Measurements from ENCODE around the gene MPIG6B.

MPIG6B gene

DNA sequence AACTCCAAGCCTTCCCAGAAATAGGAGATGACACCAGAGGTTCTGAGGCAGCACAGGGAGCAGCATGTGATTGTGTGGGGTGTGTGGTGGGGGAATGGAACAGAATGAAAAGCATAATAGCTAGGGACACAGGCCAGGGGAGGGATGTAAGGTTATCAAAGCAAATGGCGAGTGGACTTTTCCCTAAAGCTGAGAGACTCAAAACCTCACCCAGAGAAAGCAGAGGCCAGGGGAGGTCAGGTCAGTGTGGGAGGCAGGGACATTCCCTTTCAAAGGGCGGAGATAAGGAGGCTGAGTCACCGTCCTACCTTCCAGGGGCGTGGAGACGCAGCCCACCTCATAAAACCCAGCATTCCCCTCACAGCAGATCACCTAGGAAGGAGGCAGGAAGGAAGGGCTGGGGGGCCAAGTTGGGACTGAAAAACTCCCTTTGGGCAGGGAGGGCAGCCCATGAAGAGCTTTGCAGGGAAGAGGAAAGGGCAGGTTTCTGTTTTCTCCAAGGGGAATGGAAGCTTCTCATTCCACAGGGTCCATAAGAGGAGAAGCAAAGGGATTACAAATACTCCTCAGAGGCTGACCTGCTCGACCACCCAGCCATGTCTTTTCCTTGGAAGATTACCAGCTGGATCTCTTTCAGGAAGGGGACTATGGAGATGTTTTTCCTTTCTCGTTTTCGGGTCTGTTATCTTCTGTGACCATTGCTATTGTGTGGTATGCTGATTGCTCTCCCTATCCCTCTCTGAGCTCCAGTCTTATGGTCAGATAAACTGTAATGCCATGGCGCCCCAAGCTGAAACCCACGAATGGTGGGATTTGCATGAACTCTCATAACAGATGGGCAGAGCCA lies 32.7 kb upstream of the MPIG6B start:
- no peak for DNase-seq (ENCODE audit: low spot score in 2 of 2)
- no peaks in the 10 kb centered on the region for H3K4me1 ChIP-seq
- H3K27me3 ChIP-seq (ENCODE audit: low read depth) = no peaks in the 10 kb centered on the region
- peaks cover 52% of the 10 kb centered on the region for H3K36me3 ChIP-seq (replicated peaks)
- H3K4me3 ChIP-seq = no peak overlapping the region
- H3K9me3 ChIP-seq = no peaks in the 10 kb centered on the region
- in situ Hi-C loops (cut with MboI; ENCODE audit: low sequenced_read_pairs) = no loop called here

DNA sequence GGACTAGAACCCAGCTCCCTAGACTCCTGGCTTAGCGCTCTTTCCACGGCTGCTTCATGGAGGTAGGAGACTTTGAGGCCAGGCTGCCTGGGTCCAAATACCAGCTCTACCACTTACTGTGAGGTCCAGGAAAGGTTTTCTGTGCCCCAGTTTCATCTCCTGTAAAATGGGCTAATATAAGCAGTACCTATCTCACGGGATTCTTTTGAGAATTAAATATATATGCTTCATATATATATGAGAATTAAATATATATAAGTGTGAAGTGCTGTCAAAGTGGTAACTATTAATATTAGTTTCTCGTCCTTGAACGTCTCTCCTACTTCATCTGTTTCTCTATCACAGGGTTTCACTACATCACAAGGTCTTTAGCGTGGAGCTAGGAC lies 32.1 kb upstream of the MPIG6B start:
- H3K4me1 ChIP-seq = no peaks in the 10 kb centered on the region
- H3K9me3 ChIP-seq = no peaks in the 10 kb centered on the region
- peaks cover 52% of the 10 kb centered on the region for H3K36me3 ChIP-seq (replicated peaks)
- H3K27me3 ChIP-seq (ENCODE audit: low read depth) = no peaks in the 10 kb centered on the region
- no peak for DNase-seq (ENCODE audit: low spot score in 2 of 2)
- no peak overlapping the region for H3K4me3 ChIP-seq
- in situ Hi-C loops (cut with MboI; ENCODE audit: low sequenced_read_pairs) = no loop called here

DNA sequence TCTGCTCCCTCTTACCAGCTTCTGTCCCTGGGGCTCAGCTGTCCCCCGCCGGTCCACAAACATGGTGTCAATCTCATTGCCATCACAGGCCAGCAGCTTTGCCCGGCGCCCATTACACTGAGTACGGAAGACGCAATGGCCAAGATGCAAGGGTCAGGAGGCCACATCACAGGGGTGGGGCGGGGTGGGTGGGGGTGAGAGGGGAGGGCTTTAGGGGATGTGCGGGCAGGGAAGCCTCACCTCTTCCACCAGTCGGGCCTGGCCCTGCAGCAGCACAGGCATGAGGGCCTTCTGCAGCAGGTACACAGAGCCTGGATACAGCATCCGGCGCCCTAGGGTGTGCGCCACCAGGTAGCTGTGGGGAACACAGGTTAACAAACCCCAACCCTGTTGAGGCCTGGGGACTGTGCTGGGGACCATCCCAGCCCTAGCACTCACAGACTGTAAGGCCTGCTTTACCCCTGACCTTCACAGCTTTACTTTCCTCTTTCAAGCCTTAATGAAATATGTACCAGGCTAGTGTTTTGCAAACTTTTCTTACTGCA lies 31.5 kb upstream of the MPIG6B start:
- no peaks in the 10 kb centered on the region for H3K4me1 ChIP-seq
- H3K36me3 ChIP-seq (replicated peaks) = peaks cover 52% of the 10 kb centered on the region
- no peak overlapping the region for H3K4me3 ChIP-seq
- in situ Hi-C loops (cut with MboI; ENCODE audit: low sequenced_read_pairs) = no loop called here
- no peaks in the 10 kb centered on the region for H3K27me3 ChIP-seq (ENCODE audit: low read depth)
- H3K9me3 ChIP-seq = no peaks in the 10 kb centered on the region
- DNase-seq (ENCODE audit: low spot score in 2 of 2) = no peak

DNA sequence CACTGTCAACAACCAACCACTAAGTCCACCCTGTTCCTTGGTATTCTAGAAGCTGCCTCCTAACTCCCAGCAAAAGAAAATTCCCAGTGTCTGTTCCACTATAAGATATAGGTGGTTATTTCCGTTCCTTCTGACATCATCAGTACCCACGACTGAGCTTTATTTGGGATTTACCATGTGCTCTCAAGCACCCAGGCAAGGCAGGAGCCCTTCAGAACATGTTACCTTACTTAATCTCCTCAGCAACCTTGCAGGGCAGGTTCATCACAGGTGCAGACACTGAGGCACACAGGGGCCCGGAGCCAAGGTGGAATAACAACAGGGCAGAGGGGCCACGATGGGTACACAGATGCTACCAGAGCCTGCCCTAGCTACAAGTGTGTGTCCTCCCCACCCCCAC lies 30.8 kb upstream of the MPIG6B start:
- H3K9me3 ChIP-seq = no peaks in the 10 kb centered on the region
- peaks cover 53% of the 10 kb centered on the region for H3K36me3 ChIP-seq (replicated peaks)
- H3K27me3 ChIP-seq (ENCODE audit: low read depth) = no peaks in the 10 kb centered on the region
- H3K4me3 ChIP-seq = no peak overlapping the region
- DNase-seq (ENCODE audit: low spot score in 2 of 2) = no peak
- H3K4me1 ChIP-seq = no peaks in the 10 kb centered on the region
- in situ Hi-C loops (cut with MboI; ENCODE audit: low sequenced_read_pairs) = no loop called here

DNA sequence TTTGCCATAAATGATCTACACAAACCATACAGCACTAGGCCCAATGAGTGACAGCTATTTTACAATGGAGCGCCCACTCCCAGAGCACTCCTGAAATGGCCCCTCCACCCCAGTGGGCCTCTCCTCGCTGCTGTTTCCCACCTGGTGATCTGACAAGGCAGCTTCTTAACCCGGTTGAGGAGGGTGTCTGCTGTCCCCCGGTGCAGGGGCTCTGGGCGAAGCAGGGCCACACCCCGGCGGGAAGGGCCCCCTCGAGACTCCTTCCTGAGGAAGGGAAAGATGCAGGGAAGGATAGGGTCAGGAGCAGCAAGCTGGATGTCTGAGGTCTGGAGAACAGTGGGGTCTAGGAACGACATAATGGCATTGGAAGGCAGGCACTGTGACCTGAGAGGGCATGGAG lies 30.3 kb upstream of the MPIG6B start:
- H3K27me3 ChIP-seq (ENCODE audit: low read depth) = no peaks in the 10 kb centered on the region
- no peaks in the 10 kb centered on the region for H3K9me3 ChIP-seq
- peaks cover 50% of the 10 kb centered on the region for H3K36me3 ChIP-seq (replicated peaks)
- no peaks in the 10 kb centered on the region for H3K4me1 ChIP-seq
- in situ Hi-C loops (cut with MboI; ENCODE audit: low sequenced_read_pairs) = no loop called here
- no peak overlapping the region for H3K4me3 ChIP-seq
- no peak for DNase-seq (ENCODE audit: low spot score in 2 of 2)

DNA sequence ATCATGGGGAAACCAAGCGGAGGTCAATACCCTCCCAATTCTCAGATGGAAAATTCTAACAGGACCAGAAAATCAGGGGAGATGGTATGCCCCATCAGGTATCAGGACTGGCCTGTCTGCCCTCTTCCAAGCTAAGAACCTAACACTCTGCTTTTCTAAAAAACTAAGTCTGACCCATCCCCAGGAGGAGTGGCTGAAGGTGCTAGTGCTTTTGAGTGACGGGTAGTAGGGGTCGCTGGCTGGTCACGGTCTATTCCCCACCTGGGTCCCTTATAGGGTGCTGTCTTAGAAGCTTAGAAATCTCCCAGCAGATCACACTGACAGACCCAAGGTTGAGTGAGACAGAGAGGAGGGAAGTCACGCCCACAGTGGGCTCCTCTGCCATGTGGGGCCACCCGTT lies 29.6 kb upstream of the MPIG6B start:
- in situ Hi-C loops (cut with MboI; ENCODE audit: low sequenced_read_pairs) = no loop called here
- Histone ChIP-seq H3K4me1 (no peaks in the 10 kb centered on the region), H3K36me3 (replicated peaks) (peaks cover 44% of the 10 kb centered on the region), H3K9me3 (no peaks in the 10 kb centered on the region), H3K4me3 (no peak overlapping the region), H3K27me3 (ENCODE audit: low read depth) (no peaks in the 10 kb centered on the region)
- no peak for DNase-seq (ENCODE audit: low spot score in 2 of 2)

DNA sequence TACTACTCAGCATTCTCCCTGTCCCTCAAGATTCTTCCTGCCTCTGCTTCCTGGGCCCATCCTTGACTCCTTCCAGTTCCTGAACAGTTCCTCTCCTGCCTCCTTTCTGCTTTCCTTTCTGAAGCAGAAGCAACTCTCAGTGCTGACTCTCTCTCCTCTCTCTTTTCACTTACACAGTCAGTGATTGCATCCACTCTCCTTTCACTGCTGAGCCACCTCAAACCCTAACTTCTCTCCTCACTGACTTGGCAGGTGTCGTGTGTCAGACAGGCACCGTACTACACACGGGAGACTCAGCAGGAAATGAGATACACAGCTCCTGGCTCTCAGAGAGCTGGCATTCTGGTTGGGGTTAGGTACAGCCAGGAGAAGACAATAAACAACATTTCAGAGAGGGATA lies 25.6 kb upstream of the MPIG6B start:
- in situ Hi-C loops (cut with MboI; ENCODE audit: low sequenced_read_pairs) = no loop called here
- Histone ChIP-seq H3K36me3 (replicated peaks) (peaks cover 28% of the 10 kb centered on the region), H3K4me1 (peaks cover 7% of the 10 kb centered on the region; the same call in 1 of the 2 replicates)

DNA sequence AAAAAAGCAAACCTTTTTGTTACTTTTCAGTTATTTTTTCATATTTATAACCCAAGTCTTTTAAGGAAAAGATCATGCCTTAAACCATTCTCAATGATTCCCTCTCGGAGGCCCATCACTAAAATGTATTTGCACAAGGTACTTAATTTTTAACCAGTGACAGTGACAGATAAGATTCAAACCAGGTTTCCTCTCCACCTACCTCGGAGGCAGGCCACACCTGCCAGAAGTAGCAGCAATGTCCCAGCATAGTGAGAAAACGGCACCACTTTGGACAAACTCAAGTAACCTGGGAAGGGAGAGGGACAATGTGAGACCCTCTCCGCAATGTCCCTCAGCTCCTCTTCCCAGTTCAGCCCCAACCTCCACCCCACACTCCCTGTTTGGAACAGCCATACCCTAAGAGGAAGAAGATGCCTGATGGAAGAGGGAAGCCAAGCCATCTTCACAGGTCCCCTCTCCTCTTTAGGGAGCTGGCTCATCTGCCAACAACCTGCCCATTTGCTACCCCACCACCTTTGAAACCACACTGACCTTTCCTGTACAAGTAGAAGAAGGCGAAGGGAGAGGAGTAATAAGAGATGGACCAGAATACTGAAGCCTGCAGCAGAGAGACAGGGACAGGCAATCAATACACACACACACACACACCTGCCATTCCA lies 22.3 kb upstream of the MPIG6B start:
- no peak for DNase-seq (ENCODE audit: low spot score in 2 of 2)
- in situ Hi-C loops (cut with MboI; ENCODE audit: low sequenced_read_pairs) = no loop called here
- Histone ChIP-seq H3K4me3 (no peak overlapping the region), H3K36me3 (replicated peaks) (peaks cover 13% of the 10 kb centered on the region), H3K27me3 (ENCODE audit: low read depth) (no peaks in the 10 kb centered on the region), H3K9me3 (no peaks in the 10 kb centered on the region), H3K4me1 (peaks cover 13% of the 10 kb centered on the region)

More for the DNA sequence above, 25.6 kb upstream of the MPIG6B start:
- no peak overlapping the region for H3K4me3 ChIP-seq
- DNase-seq (ENCODE audit: low spot score in 2 of 2) = no peak
- H3K9me3 ChIP-seq = no peaks in the 10 kb centered on the region
- H3K27me3 ChIP-seq (ENCODE audit: low read depth) = no peaks in the 10 kb centered on the region

DNA sequence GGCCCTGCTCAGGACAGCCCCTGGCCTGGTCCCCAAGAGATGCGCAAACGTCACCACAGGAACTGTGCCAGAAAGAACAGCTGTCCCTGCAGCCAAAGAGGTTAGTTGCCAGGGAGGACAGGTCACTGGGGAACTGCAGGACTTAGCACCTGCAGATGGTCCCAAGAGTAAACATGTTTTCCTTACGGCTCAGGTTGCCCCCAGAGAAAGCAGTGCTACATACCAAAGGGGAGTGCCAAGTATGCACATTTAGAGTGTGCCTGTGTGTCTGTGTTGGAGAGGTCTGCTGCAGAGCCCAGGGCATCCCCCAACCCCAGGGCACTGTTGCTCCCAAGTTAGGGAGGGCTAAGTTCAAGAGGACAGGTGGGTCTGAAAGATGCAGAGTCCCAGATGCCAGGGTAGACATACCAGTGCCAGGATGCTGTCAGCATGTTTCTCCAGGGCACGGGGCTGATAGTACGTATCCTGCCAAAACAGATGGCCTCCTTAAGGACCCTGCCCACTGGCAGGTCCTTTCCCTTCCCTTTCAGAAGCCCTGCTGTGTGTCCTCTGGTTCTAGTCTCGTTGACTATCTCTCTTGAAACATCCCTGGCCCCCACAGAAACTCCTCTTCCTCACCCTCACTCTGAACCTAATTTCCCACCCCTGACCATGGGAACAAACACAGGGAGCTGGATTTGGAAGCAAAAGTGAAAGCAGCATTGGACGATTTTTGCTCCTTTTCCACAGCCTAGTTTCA lies 21.3 kb upstream of the MPIG6B start:
- H3K9me3 ChIP-seq = no peaks in the 10 kb centered on the region
- DNase-seq (ENCODE audit: low spot score in 2 of 2) = no peak
- H3K4me3 ChIP-seq = peak overlapping the region; percentile 90
- peaks cover 13% of the 10 kb centered on the region for H3K4me1 ChIP-seq
- peaks cover 10% of the 10 kb centered on the region for H3K36me3 ChIP-seq (replicated peaks)
- in situ Hi-C loops (cut with MboI; ENCODE audit: low sequenced_read_pairs) = no loop called here
- no peaks in the 10 kb centered on the region for H3K27me3 ChIP-seq (ENCODE audit: low read depth)

DNA sequence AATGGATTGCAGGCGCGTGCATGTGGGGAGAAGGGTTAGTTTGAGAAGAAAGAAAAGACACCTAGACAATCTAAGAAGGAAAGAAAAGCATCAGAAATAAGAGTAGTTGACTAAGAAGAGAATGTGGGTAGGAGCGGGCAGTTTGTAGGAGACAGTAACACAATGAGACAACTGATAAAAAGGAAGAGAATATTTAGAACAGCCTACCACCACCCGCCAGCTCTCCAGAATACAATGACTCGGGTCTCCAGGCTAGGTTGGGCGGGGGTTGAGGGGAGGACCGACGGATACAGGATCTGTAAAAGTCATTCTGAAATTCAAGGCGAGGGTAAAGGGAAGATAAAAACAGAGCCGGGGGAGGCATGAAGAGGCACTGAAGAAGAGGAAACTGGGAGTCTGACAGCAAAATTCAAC lies 20.8 kb upstream of the MPIG6B start:
- no peak for DNase-seq (ENCODE audit: low spot score in 2 of 2)
- Histone ChIP-seq H3K4me1 (peaks cover 13% of the 10 kb centered on the region), H3K36me3 (replicated peaks) (peaks cover 7% of the 10 kb centered on the region), H3K4me3 (peak overlapping the region; percentile 90), H3K9me3 (no peaks in the 10 kb centered on the region), H3K27me3 (ENCODE audit: low read depth) (no peaks in the 10 kb centered on the region)
- in situ Hi-C loops (cut with MboI; ENCODE audit: low sequenced_read_pairs) = no loop called here

DNA sequence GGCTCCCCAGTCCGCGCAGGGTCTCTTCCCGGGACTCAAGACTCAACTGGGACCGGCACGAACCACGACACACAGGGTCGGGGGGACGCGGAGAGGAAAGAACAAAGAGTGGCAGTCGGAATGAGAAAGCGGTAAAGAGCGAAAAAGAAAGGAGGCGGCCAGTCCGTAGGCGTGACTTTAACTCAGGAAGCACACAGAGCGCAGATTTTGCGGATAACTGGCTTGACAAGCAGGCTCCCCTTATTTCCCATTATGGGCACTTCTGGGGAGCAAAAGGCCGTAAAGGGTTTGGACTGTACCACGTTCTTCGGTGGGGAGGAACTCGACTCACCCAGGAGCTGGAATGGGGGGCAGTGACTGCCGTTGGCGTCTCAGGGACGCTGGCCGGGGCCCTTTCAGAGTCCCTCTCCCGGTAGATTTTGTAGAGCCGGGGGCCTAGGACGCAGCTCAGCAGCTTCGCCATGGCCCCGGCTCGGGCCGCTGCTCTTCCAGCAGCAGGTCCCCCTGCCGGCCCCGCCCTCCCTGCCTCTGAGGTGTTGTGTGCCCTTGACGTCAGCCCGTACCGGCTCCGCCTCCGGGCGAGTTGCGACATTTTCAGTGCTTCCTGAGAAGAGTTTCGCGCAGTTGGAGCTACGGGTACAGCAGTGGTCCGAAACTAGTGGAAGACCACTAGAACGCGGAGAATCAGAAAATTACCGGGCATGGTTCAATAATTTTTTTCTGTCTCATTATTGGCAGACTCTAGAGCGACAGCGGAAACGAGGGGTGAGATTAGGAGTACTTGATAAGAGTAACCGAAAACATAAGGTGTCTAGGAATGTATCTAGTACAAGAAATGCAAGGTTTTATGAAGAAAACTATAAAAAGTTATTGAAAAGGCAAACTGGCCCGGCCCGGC lies 20.1 kb upstream of the MPIG6B start, which contains the start of gene ABHD16A:
ABHD16A (minus strand) TSS at position 506 of the 898 bp plus-strand sequence; CDS start at position 463, 43 bp downstream.
- H3K4me3 ChIP-seq = peak within 1 kb of the TSS; percentile 90
- H3K27me3 ChIP-seq (ENCODE audit: low read depth) = no peaks in the 10 kb centered on the region
- H3K36me3 ChIP-seq (replicated peaks) = peaks cover 7% of the 10 kb centered on the region
- in situ Hi-C loops (cut with MboI; ENCODE audit: low sequenced_read_pairs) = no loop called here
- peaks cover 13% of the 10 kb centered on the region for H3K4me1 ChIP-seq
- peak; percentile 97 to 99 for DNase-seq (ENCODE audit: low spot score in 2 of 2)
- H3K9me3 ChIP-seq = no peaks in the 10 kb centered on the region

DNA sequence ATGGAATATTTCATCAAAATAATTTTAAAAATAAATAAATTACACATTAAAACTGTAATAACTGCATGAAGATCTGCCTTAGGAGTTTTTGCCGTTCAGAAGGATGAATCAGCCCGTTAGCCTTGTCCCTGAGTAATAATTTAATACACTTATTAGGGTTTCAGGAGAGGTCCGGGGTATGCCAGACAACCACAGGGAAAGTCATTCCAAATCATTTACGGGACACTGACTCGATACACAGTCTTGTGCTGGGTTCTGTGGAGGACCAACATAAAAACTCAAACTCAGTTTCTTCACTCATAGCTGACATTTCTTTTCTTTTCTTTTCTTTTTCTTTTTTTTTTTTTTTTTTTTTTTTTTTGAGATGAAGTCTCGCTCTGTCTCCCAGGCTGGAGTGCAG lies 17.2 kb upstream of the MPIG6B start:
- no peak overlapping the region for H3K4me3 ChIP-seq
- no peak for DNase-seq (ENCODE audit: low spot score in 2 of 2)
- no peaks in the 10 kb centered on the region for H3K36me3 ChIP-seq (replicated peaks)
- in situ Hi-C loops (cut with MboI; ENCODE audit: low sequenced_read_pairs) = no loop called here
- no peaks in the 10 kb centered on the region for H3K9me3 ChIP-seq
- no peaks in the 10 kb centered on the region for H3K27me3 ChIP-seq (ENCODE audit: low read depth)
- peaks cover 13% of the 10 kb centered on the region for H3K4me1 ChIP-seq

DNA sequence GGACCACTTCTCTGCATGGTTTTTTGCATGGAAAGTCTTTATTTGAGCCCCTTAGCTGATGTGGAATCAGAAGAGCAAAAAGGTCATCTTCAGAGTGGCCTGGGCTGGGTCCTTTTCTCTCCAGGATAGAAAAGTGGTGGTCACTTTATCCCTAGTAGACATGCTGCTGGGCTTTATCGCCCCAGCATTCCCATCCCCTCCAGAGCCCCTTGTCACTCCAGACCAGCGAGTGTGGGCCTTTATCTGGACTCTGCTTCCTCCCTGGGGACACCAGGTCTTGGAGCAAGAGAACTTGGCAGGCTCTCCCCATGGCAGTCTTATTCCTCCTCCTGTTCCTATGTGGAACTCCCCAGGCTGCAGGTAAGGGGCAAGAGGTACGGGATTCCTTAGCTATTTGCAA lies 16.6 kb upstream of the MPIG6B start, which contains the start of gene LY6G6F:
LY6G6F (plus strand) TSS at position 268 of the 400 bp plus-strand sequence; CDS start at position 309, 41 bp downstream.
- in situ Hi-C loops (cut with MboI; ENCODE audit: low sequenced_read_pairs) = no loop called here

More for the DNA sequence above, 16.6 kb upstream of the MPIG6B start, which contains the start of gene LY6G6F:
- Histone ChIP-seq H3K4me1 (peaks cover 10% of the 10 kb centered on the region), H3K27me3 (ENCODE audit: low read depth) (no peaks in the 10 kb centered on the region), H3K36me3 (replicated peaks) (no peaks in the 10 kb centered on the region), H3K9me3 (no peaks in the 10 kb centered on the region), H3K4me3 (no peak within 1 kb of the TSS)
- DNase-seq (ENCODE audit: low spot score in 2 of 2) = no peak

Measured in HAP-1 (cell line).